Endodermal cell (in vitro differentiated cells): Measurements from ENCODE around the gene HPGD. TPM values are rescaled to one million over a fixed set of nuclear protein-coding genes. Genes with fewer than 3 reads are reported as not detected.
"Not testable (repeated sequence)": the region's sequence is repeated elsewhere in the genome, so short reads cannot be mapped to it uniquely, and the experiment has no call there.

Experiments
- DNase-seq: peaks from one replicate; pipeline ENCODE4 v3.0.0-alpha.2; 2017
- H3K27ac ChIP-seq: 2 replicates; pipeline ENCODE4 v1.5.1; 2013; ENCODE audit warnings: mild to moderate bottlenecking, low read depth, low read length, moderate library complexity
- H3K27me3 ChIP-seq: 2 replicates; pipeline ENCODE4 v1.6.1; 2013; ENCODE audit warnings: mild to moderate bottlenecking, low read length, moderate library complexity; ENCODE audit not compliant: insufficient read depth, control insufficient read depth, poor library complexity, severe bottlenecking
- H3K36me3 ChIP-seq: 2 replicates; pipeline ENCODE4 v1.7.0; 2013; ENCODE audit warnings: mild to moderate bottlenecking, low read length, moderate library complexity; ENCODE audit not compliant: control insufficient read depth, insufficient read depth
- H3K4me1 ChIP-seq: one replicate; pipeline ENCODE4 v1.7.0; 2013; ENCODE audit warnings: low read length; ENCODE audit not compliant: control insufficient read depth, insufficient read depth
- H3K4me3 ChIP-seq: 2 replicates; pipeline ENCODE4 v1.5.1; 2013; ENCODE audit warnings: mild to moderate bottlenecking, low read length, moderate library complexity
- H3K9ac ChIP-seq: 2 replicates; pipeline ENCODE4 v1.6.1; 2013; ENCODE audit warnings: mild to moderate bottlenecking, low read length, moderate library complexity; ENCODE audit not compliant: poor library complexity, severe bottlenecking; ENCODE audit errors: extremely low read depth
- H3K9me3 ChIP-seq: 2 replicates; pipeline ENCODE4 v1.6.1; 2013; ENCODE audit warnings: mild to moderate bottlenecking, low read length, moderate library complexity; ENCODE audit not compliant: control insufficient read depth
- H3K27ac Mint-ChIP-seq: 2 replicates; pipeline ENCODE4 v1.8.0; 2020; ENCODE audit warnings: mixed read lengths
- H3K27me3 Mint-ChIP-seq: 2 replicates; pipeline ENCODE4 v1.8.0; 2021; ENCODE audit warnings: mild to moderate bottlenecking, mixed read lengths; ENCODE audit not compliant: insufficient read depth
- H3K36me3 Mint-ChIP-seq: 2 replicates; pipeline ENCODE4 v1.8.0; 2020; ENCODE audit warnings: low read depth, mixed read lengths
- H3K4me1 Mint-ChIP-seq: 2 replicates; pipeline ENCODE4 v1.8.0; 2020; ENCODE audit warnings: mixed read lengths
- H3K4me3 Mint-ChIP-seq: 2 replicates; pipeline ENCODE4 v1.8.0; 2020; ENCODE audit warnings: mild to moderate bottlenecking, moderate library complexity, mixed read lengths
- H3K9me3 Mint-ChIP-seq: 2 replicates; pipeline ENCODE4 v1.8.0; 2020; ENCODE audit warnings: mild to moderate bottlenecking, mixed read lengths
- CTCF ChIP-seq: fragments of 200-600 bp; sonication (generic); conservative IDR thresholded peaks from 2 replicates; pipeline ENCODE4 v1.5.0; 2021; ENCODE audit warnings: antibody characterized with exemption, mild to moderate bottlenecking
- WGBS, 2 experiments: methylation state at CpG; one replicate each; pipeline versions ENCODE4 v1.1.5 to v1.1.7; 2013; ENCODE audit warnings: missing lambda C conversion rate in 2 of 2, mixed read lengths in 1 of 2; ENCODE audit not compliant: insufficient coverage in 1 of 2, insufficient read length in 1 of 2; 5-methylcytosine and 5-hydroxymethylcytosine counted together
- total RNA-seq, 2 donors: library from RNA; stranded (reverse); fragmentation: NEBNext Ultra II Directional in 1 of 2; extraction: Animal tissue kit (Norgen Biotek cat#: 25700) in 1 of 2; gene quantifications; 2 replicates in 1 of 2; 3 replicates in 1 of 2; pipeline ENCODE4 v1.2.1, GENCODE V29; 2021

HPGD gene
- total RNA-seq, 2 donors from 2014 or later = 1.2 to 27.7 TPM

- Mint-ChIP-seq H3K27me3 (no peaks in the 10 kb centered on the region), H3K4me3 (no peak overlapping the region), H3K27ac (no peak overlapping the region), H3K36me3 (no peaks in the 10 kb centered on the region), H3K9me3 (no peaks in the 10 kb centered on the region), H3K4me1 (peaks cover 7% of the 10 kb centered on the region)
- H3K4me3 ChIP-seq = no peak overlapping the region
- H3K9me3 ChIP-seq = no peaks in the 10 kb centered on the region
- 42 to 58% methylated on average over 2 to 3 of the region's 3 CpGs for WGBS, 2 experiments
- no peak for TF ChIP-seq CTCF
- DNase-seq = no peak
- H3K27me3 ChIP-seq = no peaks in the 10 kb centered on the region
- H3K36me3 ChIP-seq = no peaks in the 10 kb centered on the region
- no peak overlapping the region for H3K27ac ChIP-seq
- no peaks in the 10 kb centered on the region for H3K4me1 ChIP-seq
- no peak overlapping the region for H3K9ac ChIP-seq
Measured at GRCh38 chr4:174494726-174495125, 27.6 kb downstream of the HPGD start.

- Mint-ChIP-seq H3K36me3 (no peaks in the 10 kb centered on the region), H3K4me1 (peaks cover 7% of the 10 kb centered on the region), H3K9me3 (no peaks in the 10 kb centered on the region), H3K4me3 (no peak overlapping the region), H3K27me3 (no peaks in the 10 kb centered on the region), H3K27ac (no peak overlapping the region)
- TF ChIP-seq CTCF = no peak
- Histone ChIP-seq H3K4me1 (no peaks in the 10 kb centered on the region), H3K4me3 (no peak overlapping the region), H3K27ac (no peak overlapping the region), H3K9ac (no peak overlapping the region), H3K36me3 (no peaks in the 10 kb centered on the region), H3K9me3 (no peaks in the 10 kb centered on the region), H3K27me3 (no peaks in the 10 kb centered on the region)
- no peak for DNase-seq
Measured at GRCh38 chr4:174494146-174494545, 28.1 kb downstream of the HPGD start.

DNA sequence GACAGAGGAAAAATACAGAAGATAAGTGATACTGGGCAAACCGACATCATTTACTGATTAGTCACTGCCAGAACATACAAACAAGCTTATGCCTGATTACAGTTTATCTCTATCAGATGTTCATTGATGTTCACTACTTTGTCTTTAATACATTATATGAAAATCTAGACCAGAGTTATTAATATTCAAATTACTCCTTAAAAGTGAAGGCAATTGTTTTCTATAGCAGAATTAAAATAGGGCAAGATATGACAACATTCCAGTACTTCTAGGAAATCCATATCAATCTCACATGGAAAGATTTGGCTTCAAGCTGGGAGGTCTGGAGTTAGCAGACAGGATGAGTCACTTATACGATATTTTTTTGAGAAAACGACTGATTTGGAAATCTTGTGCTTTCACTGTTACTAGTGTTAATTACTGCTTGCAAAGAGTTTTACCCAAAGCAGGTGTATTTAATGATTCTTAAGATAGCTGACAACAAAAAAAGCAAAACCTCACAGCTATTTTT is 31.8 kb downstream of the HPGD start:
- Histone ChIP-seq H3K27ac (no peak overlapping the region), H3K9me3 (no peaks in the 10 kb centered on the region), H3K4me1 (no peaks in the 10 kb centered on the region), H3K27me3 (no peaks in the 10 kb centered on the region), H3K9ac (no peak overlapping the region), H3K36me3 (no peaks in the 10 kb centered on the region), H3K4me3 (no peak overlapping the region)
- H3K9me3 Mint-ChIP-seq = no peaks in the 10 kb centered on the region
- no peak overlapping the region for H3K27ac Mint-ChIP-seq
- peaks cover 2% of the 10 kb centered on the region for H3K4me1 Mint-ChIP-seq
- no peaks in the 10 kb centered on the region for H3K36me3 Mint-ChIP-seq
- no peak for TF ChIP-seq CTCF
- 57 to 83% methylated on average over 1 to 3 of the region's 3 CpGs for WGBS, 2 experiments
- no peak overlapping the region for H3K4me3 Mint-ChIP-seq
- no peak for DNase-seq
- no peaks in the 10 kb centered on the region for H3K27me3 Mint-ChIP-seq

DNA sequence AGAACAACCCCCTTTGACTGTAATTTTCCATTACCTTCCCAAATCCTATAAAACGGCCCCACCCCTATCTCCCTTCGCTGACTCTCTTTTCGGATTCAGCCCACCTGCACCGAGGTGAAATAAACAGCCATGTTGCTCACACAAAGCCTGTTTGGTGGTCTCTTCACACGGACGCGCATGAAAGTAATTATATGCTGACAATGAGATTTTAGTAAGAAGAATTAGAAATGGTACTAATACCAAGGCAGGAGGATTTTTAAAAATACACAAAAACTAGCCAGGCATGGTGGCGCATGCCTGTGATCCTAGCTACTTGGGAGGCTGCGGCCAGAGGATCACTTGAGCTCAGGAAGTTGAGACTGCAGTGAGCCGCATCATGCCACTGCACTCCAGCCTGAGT is 33.9 kb downstream of the HPGD start:
- H3K27ac ChIP-seq, H3K27ac Mint-ChIP-seq, H3K4me3 Mint-ChIP-seq, H3K27me3 Mint-ChIP-seq, H3K4me1 ChIP-seq, H3K9ac ChIP-seq, H3K27me3 ChIP-seq, H3K9me3 Mint-ChIP-seq, H3K36me3 ChIP-seq, H3K4me3 ChIP-seq, H3K9me3 ChIP-seq, H3K4me1 Mint-ChIP-seq, DNase-seq, H3K36me3 Mint-ChIP-seq: not testable (repeated sequence)
- WGBS, 2 experiments = 91 to 96% methylated on average over 4 to 10 of the region's 10 CpGs
